ENCODE measurements around the gene GPR156. TPM values are rescaled to one million over a fixed set of nuclear protein-coding genes. Genes with fewer than 3 reads are reported as not detected.

GPR156 gene
- total RNA-seq, 1 donor from 2014 or later: 0.21 TPM

GRCh38 chr3:120202363-120202762, 82.7 kb downstream of the GPR156 start:
- Mint-ChIP-seq H3K36me3 (ENCODE audit: low read depth, unreplicated experiment) (no peaks in the 10 kb centered on the region), H3K27ac (ENCODE audit: unreplicated experiment) (no peak overlapping the region), H3K9me3 (ENCODE audit: unreplicated experiment) (no peaks in the 10 kb centered on the region), H3K4me3 (ENCODE audit: unreplicated experiment) (no peak overlapping the region), H3K4me1 (ENCODE audit: unreplicated experiment) (peaks cover 12% of the 10 kb centered on the region), H3K27me3 (ENCODE audit: unreplicated experiment) (no peaks in the 10 kb centered on the region)
- no peak for TF ChIP-seq CTCF (IDR thresholded peaks at IDR 0.05; ENCODE audit: unreplicated experiment)
- DNase-seq (ENCODE audit: low spot score): no peak

GRCh38 chr3:120200493-120201235, 84.4 kb downstream of the GPR156 start:
- Mint-ChIP-seq H3K36me3 (ENCODE audit: low read depth, unreplicated experiment) (no peaks in the 10 kb centered on the region), H3K4me3 (ENCODE audit: unreplicated experiment) (no peak overlapping the region), H3K4me1 (ENCODE audit: unreplicated experiment) (peaks cover 11% of the 10 kb centered on the region), H3K27me3 (ENCODE audit: unreplicated experiment) (no peaks in the 10 kb centered on the region), H3K27ac (ENCODE audit: unreplicated experiment) (no peak overlapping the region), H3K9me3 (ENCODE audit: unreplicated experiment) (no peaks in the 10 kb centered on the region)
- DNase-seq (ENCODE audit: low spot score): no peak
- no peak for TF ChIP-seq CTCF (IDR thresholded peaks at IDR 0.05; ENCODE audit: unreplicated experiment)

- DNase-seq (ENCODE audit: low spot score): no peak
- H3K4me3 Mint-ChIP-seq (ENCODE audit: unreplicated experiment): no peak overlapping the region
- TF ChIP-seq CTCF (IDR thresholded peaks at IDR 0.05; ENCODE audit: unreplicated experiment): no peak
- H3K27ac Mint-ChIP-seq (ENCODE audit: unreplicated experiment): no peak overlapping the region
- H3K4me1 Mint-ChIP-seq (ENCODE audit: unreplicated experiment): no peaks in the 10 kb centered on the region
- H3K36me3 Mint-ChIP-seq (ENCODE audit: low read depth, unreplicated experiment): no peaks in the 10 kb centered on the region
- no peaks in the 10 kb centered on the region for H3K27me3 Mint-ChIP-seq (ENCODE audit: unreplicated experiment)
- H3K9me3 Mint-ChIP-seq (ENCODE audit: unreplicated experiment): no peaks in the 10 kb centered on the region
These were observed 86.6 kb downstream of the GPR156 start for GRCh38 chr3:120198305-120198878.

- TF ChIP-seq CTCF (IDR thresholded peaks at IDR 0.05; ENCODE audit: unreplicated experiment): no peak
- Mint-ChIP-seq H3K27ac (ENCODE audit: unreplicated experiment) (no peak overlapping the region), H3K36me3 (ENCODE audit: low read depth, unreplicated experiment) (no peaks in the 10 kb centered on the region), H3K4me1 (ENCODE audit: unreplicated experiment) (no peaks in the 10 kb centered on the region), H3K9me3 (ENCODE audit: unreplicated experiment) (no peaks in the 10 kb centered on the region), H3K4me3 (ENCODE audit: unreplicated experiment) (no peak overlapping the region), H3K27me3 (ENCODE audit: unreplicated experiment) (no peaks in the 10 kb centered on the region)
- DNase-seq (ENCODE audit: low spot score): no peak
These were observed 88.2 kb downstream of the GPR156 start for GRCh38 chr3:120196812-120197211.

GRCh38 chr3:120196333-120196732, 88.7 kb downstream of the GPR156 start:
- Mint-ChIP-seq H3K4me1 (ENCODE audit: unreplicated experiment) (no peaks in the 10 kb centered on the region), H3K27ac (ENCODE audit: unreplicated experiment) (no peak overlapping the region), H3K4me3 (ENCODE audit: unreplicated experiment) (no peak overlapping the region), H3K9me3 (ENCODE audit: unreplicated experiment) (no peaks in the 10 kb centered on the region), H3K36me3 (ENCODE audit: low read depth, unreplicated experiment) (no peaks in the 10 kb centered on the region), H3K27me3 (ENCODE audit: unreplicated experiment) (peaks cover 2% of the 10 kb centered on the region)
- TF ChIP-seq CTCF (IDR thresholded peaks at IDR 0.05; ENCODE audit: unreplicated experiment): no peak
- no peak for DNase-seq (ENCODE audit: low spot score)

All from endothelial cell (in vitro differentiated cells).